Stimulated activated memory B cell treated with anti-CD40 and anti-IgM and Interleukin-4, amounts not matched to agents 10 μg/mL and 1 μg/mL and 100 μg/mL, for 72 hours (primary cell): Measurements from ENCODE around the gene TMEM106C.

Experiments used
- ATAC-seq: fragments of 150-1000 bp; cut with Tn5 transposase; 2 replicates; pipeline ENCODE4 v1.10.0; 2021
- H3K27ac Mint-ChIP-seq: one replicate; pipeline ENCODE4 v1.8.0; 2022; ENCODE audit warnings: mild to moderate bottlenecking, mixed read lengths
- H3K27me3 Mint-ChIP-seq: one replicate; pipeline ENCODE4 v1.8.0; 2022; ENCODE audit warnings: mixed read lengths
- H3K36me3 Mint-ChIP-seq: one replicate; pipeline ENCODE4 v1.8.0; 2022; ENCODE audit warnings: mixed read lengths
- H3K4me1 Mint-ChIP-seq: one replicate; pipeline ENCODE4 v1.8.0; 2022; ENCODE audit warnings: mixed read lengths
- H3K4me3 Mint-ChIP-seq: one replicate; pipeline ENCODE4 v1.8.0; 2022; ENCODE audit warnings: mild to moderate bottlenecking, moderate library complexity, mixed read lengths
- H3K9me3 Mint-ChIP-seq: one replicate; pipeline ENCODE4 v1.8.0; 2022; ENCODE audit warnings: mixed read lengths

Gene TMEM106C

DNA sequence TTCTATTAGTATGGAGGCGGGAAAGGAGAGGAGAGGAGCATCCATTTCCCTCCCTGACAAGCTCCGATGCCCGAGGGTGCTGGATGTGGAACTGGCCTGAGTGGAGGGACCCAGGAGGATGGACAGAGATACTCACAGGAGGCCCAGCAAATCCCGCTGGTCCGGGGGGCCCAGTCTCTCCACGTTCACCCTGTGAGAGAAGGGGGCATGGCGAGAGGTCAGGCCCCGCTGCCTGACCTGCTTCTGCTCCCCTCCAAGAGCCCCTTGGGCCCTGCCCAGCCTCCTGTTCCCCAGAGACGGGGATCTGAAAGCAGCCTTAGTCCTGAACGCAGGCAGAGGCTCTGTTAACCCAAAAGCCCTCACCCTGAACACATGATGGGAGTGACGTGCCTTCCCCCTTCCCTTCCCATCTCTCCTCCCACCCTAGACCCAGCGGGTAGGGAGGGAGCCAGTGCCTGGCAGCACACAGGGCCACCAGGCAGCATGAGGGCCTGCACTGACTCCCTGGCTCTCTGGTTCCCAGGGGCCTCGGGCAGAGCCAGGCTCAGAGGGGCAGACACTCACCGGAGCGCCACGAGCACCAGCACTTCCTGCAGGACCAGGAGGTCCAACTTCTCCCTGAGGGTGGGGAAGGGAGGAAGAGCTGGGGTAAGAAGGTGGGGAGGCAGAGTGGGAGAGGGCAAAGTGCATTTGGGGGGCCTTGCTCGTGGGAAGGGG is 17.5 kb downstream of the TMEM106C start:
- Mint-ChIP-seq H3K27me3 (peaks cover 29% of the 10 kb centered on the region), H3K36me3 (no peaks in the 10 kb centered on the region), H3K4me3 (no peak overlapping the region), H3K9me3 (no peaks in the 10 kb centered on the region), H3K27ac (no peak overlapping the region), H3K4me1 (no peaks in the 10 kb centered on the region)
- ATAC-seq: no peak

DNA sequence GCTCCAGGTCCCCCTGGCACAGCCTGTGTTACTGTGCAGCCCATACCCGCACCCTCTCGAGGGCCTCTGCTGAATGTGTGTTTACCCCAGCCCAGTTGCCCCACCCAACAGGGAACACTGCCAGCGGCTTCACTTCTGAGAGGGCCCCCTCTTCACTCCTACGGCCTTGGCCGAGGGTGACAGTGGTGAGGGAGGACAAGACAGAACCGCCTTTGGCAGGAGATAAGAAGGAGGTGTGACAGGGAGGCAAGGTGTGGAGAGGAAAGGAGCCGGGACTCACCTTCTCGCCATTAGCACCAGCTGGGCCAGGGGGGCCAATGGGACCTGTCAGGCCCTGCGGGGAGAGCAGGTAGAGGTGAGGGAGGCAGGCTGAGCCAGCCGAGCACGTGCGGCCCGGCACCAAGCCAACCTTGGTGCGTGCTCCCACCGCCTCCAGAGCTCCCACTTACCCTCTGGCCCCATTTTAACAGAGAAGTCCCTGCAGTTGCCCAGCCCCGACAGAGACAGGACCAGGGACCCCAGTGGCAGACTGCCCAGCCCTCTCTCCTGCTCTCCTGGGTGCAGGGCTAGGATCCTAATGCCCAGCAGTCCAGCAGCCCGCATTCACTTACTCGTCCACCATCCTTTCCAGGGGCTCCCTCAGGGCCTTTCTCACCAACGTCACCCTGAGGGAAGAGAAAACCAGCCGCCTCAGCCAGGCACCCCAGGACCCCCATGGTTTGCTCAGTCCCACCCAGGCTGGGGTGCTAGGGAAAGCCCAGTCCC is 18.3 kb downstream of the TMEM106C start:
- Mint-ChIP-seq H3K27me3 (peaks cover 29% of the 10 kb centered on the region), H3K4me3 (no peak overlapping the region), H3K27ac (no peak overlapping the region), H3K4me1 (peaks cover 5% of the 10 kb centered on the region), H3K36me3 (no peaks in the 10 kb centered on the region), H3K9me3 (no peaks in the 10 kb centered on the region)
- ATAC-seq: no peak

DNA sequence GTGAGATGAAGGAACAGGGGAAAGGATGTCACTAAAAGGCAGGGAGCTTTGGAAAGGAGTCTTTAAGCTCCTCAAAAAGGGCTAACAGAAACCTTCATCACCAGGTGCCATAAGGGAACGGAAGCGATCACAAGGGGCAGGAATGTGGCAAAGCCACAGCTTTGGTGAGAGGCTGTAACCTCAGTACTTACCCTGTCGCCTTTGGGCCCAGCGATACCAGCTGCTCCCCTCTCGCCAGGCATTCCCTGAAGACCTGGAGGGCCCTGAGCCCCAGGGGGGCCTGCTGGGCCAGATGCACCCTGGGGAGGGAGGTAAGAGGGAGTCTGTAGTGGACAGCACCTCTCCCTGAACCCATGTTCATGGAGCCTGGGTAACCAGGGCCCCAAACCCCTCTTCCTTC is 18.9 kb downstream of the TMEM106C start:
- Mint-ChIP-seq H3K4me1 (peaks cover 5% of the 10 kb centered on the region), H3K9me3 (no peaks in the 10 kb centered on the region), H3K27ac (no peak overlapping the region), H3K27me3 (peaks cover 29% of the 10 kb centered on the region), H3K4me3 (no peak overlapping the region), H3K36me3 (no peaks in the 10 kb centered on the region)
- ATAC-seq: no peak

DNA sequence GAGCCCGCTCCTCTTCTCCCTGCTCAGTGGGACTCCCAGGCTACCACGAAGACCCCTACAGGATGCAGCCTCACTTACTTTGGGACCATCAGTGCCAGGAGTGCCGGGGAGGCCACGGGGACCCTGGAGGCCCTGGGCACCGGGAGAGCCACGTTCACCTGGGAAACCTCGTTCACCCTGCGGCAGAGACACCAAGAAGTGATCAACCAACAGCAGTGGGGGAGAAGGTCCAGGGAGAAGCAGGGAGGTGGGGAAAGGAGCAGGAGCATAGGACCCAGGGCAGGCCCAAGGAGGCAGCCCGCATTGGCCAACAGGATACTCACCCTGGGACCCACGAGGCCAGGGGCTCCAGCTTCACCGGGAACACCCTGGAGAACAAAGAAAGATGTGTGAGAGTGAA is 19.4 kb downstream of the TMEM106C start:
- Mint-ChIP-seq H3K27ac (no peak overlapping the region), H3K36me3 (no peaks in the 10 kb centered on the region), H3K4me1 (peaks cover 5% of the 10 kb centered on the region), H3K9me3 (no peaks in the 10 kb centered on the region), H3K4me3 (no peak overlapping the region), H3K27me3 (peaks cover 29% of the 10 kb centered on the region)
- no peak for ATAC-seq

DNA sequence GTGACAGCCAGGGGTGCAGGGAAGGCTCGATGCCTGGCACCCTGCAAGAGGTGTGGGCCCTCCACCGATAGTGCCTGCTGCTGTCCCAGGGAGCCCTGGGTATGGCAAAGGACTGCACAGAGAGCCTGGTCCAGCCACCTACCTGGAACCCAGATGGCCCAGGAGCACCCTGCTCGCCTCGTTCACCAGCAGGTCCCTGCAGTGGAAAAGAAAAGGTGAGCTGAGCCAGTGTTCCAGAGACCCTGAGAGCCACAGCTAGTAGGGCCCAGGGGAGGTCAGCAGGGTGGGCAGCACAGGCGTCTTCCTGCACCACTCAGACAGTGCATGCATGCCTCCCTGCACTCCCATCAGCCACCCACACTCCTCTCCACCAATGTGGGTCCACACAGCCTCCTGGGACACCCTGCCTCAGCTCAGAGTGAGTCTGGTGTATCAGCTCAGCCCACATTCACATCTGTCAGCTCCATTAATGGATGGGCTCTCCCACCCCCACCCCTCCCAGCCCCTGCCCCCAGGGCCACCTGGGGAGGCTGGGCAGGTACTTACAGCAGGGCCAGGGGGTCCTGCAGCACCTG is 20.2 kb downstream of the TMEM106C start:
- H3K27ac Mint-ChIP-seq: no peak overlapping the region
- peaks cover 32% of the 10 kb centered on the region for H3K27me3 Mint-ChIP-seq
- H3K9me3 Mint-ChIP-seq: no peaks in the 10 kb centered on the region
- H3K4me3 Mint-ChIP-seq: no peak overlapping the region
- no peaks in the 10 kb centered on the region for H3K36me3 Mint-ChIP-seq
- H3K4me1 Mint-ChIP-seq: peaks cover 12% of the 10 kb centered on the region
- ATAC-seq: no peak

DNA sequence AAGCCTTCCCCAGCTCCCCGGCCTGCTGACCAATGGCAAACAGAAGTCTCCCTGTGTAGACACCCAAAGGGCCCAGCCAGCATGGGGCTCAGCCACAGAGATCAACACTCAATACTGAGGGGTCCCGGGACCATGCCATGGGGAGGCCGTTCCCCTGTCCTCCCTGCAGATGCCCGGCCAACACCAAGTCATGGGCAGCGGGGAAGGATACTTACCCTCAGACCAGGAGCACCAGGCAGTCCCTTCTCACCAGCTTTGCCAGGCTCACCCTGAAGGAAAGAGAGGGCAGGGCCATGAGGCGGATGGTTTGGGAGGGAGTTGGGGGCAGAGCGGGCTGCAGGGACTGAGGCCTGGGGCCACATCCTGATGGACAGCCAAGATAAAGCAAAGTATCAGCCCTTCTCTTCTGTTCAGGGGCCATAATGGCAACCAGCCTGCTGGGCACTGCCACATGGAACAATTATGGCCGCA is 21.0 kb downstream of the TMEM106C start:
- peaks cover 29% of the 10 kb centered on the region for H3K27me3 Mint-ChIP-seq
- H3K4me1 Mint-ChIP-seq: peaks cover 18% of the 10 kb centered on the region
- H3K36me3 Mint-ChIP-seq: no peaks in the 10 kb centered on the region
- no peak overlapping the region for H3K4me3 Mint-ChIP-seq
- no peaks in the 10 kb centered on the region for H3K9me3 Mint-ChIP-seq
- no peak for ATAC-seq
- H3K27ac Mint-ChIP-seq: no peak overlapping the region

- no peaks in the 10 kb centered on the region for H3K9me3 Mint-ChIP-seq
- H3K27me3 Mint-ChIP-seq: peaks cover 28% of the 10 kb centered on the region
- ATAC-seq: no peak
- H3K36me3 Mint-ChIP-seq: no peaks in the 10 kb centered on the region
- no peak overlapping the region for H3K4me3 Mint-ChIP-seq
- H3K4me1 Mint-ChIP-seq: peaks cover 32% of the 10 kb centered on the region
- H3K27ac Mint-ChIP-seq: no peak overlapping the region
Observed at GRCh38 chr12:47985596-47986290, 22.3 kb downstream of the TMEM106C start.

- Mint-ChIP-seq H3K27ac (no peak overlapping the region), H3K4me3 (no peak overlapping the region), H3K9me3 (no peaks in the 10 kb centered on the region), H3K27me3 (peaks cover 28% of the 10 kb centered on the region), H3K36me3 (no peaks in the 10 kb centered on the region), H3K4me1 (peaks cover 37% of the 10 kb centered on the region)
- ATAC-seq: no peak
Observed at GRCh38 chr12:47986291-47986660, 22.9 kb downstream of the TMEM106C start.

- peaks cover 26% of the 10 kb centered on the region for H3K27me3 Mint-ChIP-seq
- no peak for ATAC-seq
- H3K4me3 Mint-ChIP-seq: no peak overlapping the region
- H3K27ac Mint-ChIP-seq: no peak overlapping the region
- no peaks in the 10 kb centered on the region for H3K9me3 Mint-ChIP-seq
- no peaks in the 10 kb centered on the region for H3K36me3 Mint-ChIP-seq
- peaks cover 39% of the 10 kb centered on the region for H3K4me1 Mint-ChIP-seq
Observed at GRCh38 chr12:47986832-47987231, 23.4 kb downstream of the TMEM106C start.

- no peaks in the 10 kb centered on the region for H3K9me3 Mint-ChIP-seq
- H3K36me3 Mint-ChIP-seq: no peaks in the 10 kb centered on the region
- H3K27ac Mint-ChIP-seq: no peak overlapping the region
- peaks cover 18% of the 10 kb centered on the region for H3K27me3 Mint-ChIP-seq
- no peak overlapping the region for H3K4me3 Mint-ChIP-seq
- ATAC-seq: no peak
- H3K4me1 Mint-ChIP-seq: peaks cover 39% of the 10 kb centered on the region
Observed at GRCh38 chr12:47987411-47988072, 24.1 kb downstream of the TMEM106C start.

GRCh38 chr12:47988073-47989022 is 25.0 kb downstream of the TMEM106C start:
- Mint-ChIP-seq H3K27ac (no peak overlapping the region), H3K4me3 (no peak overlapping the region), H3K4me1 (peaks cover 39% of the 10 kb centered on the region), H3K36me3 (no peaks in the 10 kb centered on the region), H3K9me3 (no peaks in the 10 kb centered on the region), H3K27me3 (peaks cover 11% of the 10 kb centered on the region)
- ATAC-seq: no peak

GRCh38 chr12:47989023-47989417 is 25.6 kb downstream of the TMEM106C start:
- Mint-ChIP-seq H3K4me1 (peaks cover 39% of the 10 kb centered on the region), H3K9me3 (no peaks in the 10 kb centered on the region), H3K4me3 (no peak overlapping the region), H3K27me3 (peaks cover 18% of the 10 kb centered on the region), H3K27ac (no peak overlapping the region), H3K36me3 (no peaks in the 10 kb centered on the region)
- ATAC-seq: no peak

DNA sequence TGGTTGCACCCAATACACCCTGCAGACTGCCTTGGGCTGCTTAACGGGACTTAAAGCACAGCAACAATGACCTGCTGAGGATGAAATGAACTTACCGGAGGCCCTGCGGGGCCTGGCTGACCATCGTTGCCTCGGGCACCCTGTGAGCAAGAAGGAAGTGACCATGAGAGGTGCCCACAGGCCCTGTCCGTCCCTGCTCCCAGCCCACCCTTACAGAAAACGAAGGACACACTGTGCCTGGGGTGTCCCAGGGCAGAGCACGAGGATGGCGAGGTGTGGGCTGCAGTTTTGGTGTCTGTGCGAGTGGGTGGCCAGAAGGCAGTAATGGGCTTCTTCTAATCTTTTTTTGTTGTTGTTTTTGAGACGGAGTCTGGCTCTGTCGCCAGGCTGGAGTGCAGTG is 26.3 kb downstream of the TMEM106C start:
- Mint-ChIP-seq H3K4me1 (peaks cover 39% of the 10 kb centered on the region), H3K4me3 (no peak overlapping the region), H3K27me3 (peaks cover 24% of the 10 kb centered on the region), H3K9me3 (no peaks in the 10 kb centered on the region), H3K36me3 (no peaks in the 10 kb centered on the region), H3K27ac (peak overlapping the region; percentile 45)
- ATAC-seq: no peak
